OCI-LY3 (cell line): Measurements from ENCODE around the gene CHRM2.

Experiments
- CTCF ChIP-seq: fragments of 200-600, 300-600 bp; sonication (generic); IDR thresholded peaks from 2 replicates; pipeline ENCODE4 v1.5.1; 2014; ENCODE audit warnings: antibody characterized with exemption, low read length, low read depth
- EZH2phosphoT487 ChIP-seq: fragments of 200-600 bp; shearing (Covaris generic); IDR thresholded peaks from 2 replicates; pipeline ENCODE4 v1.6.1; 2018; ENCODE audit warnings: antibody characterized with exemption, mixed run types, low read depth

DNA sequence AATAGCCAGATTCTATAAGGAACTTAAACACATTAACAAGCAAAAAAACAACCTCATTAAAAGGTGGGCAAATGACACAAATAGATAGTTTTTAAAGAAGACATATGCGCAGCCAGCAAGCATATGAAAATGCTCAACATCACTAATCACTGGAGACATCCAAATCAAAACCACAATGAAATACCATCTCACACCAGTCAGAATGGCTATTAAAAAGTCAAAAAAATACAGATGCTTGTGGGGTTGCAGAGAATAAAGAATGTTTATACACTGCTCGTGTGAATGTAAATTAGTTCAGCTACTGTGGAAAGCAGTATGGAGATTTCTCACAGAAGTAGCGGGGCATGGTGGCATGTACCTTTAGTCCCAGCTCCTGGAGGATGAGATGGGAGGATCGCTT is 164.0 kb downstream of the CHRM2 start:
- no peak for TF ChIP-seq CTCF
- no peak for TF ChIP-seq EZH2phosphoT487
